GM23338 (cell line): ENCODE data around the gene FKBP6. TPM values are rescaled to one million over a fixed set of nuclear protein-coding genes. Genes with fewer than 3 reads are reported as not detected.

Experiments used
- CREB1 ChIP-seq: fragments of 250-450 bp; sonication (Bioruptor Pico); IDR thresholded peaks from 2 replicates; pipeline ENCODE4 v1.5.0; 2020; ENCODE audit warnings: low read depth, mild to moderate bottlenecking, moderate library complexity
- EZH2 ChIP-seq: fragments of 200-600 bp; sonication (generic); IDR thresholded peaks from one replicate; pipeline ENCODE4 v1.8.0; 2017; ENCODE audit warnings: antibody characterized with exemption, mild to moderate bottlenecking, low read depth; ENCODE audit not compliant: unreplicated experiment
- NANOG ChIP-seq: IDR thresholded peaks from 2 replicates; pipeline ENCODE4 v1.6.1; 2016; ENCODE audit warnings: antibody characterized with exemption, borderline replicate concordance
- REST ChIP-seq: IDR thresholded peaks from one replicate; pipeline ENCODE4 v1.6.1; 2018; ENCODE audit warnings: antibody characterized with exemption; ENCODE audit not compliant: unreplicated experiment
- STAT1 ChIP-seq: IDR thresholded peaks from one replicate; pipeline ENCODE4 v1.6.1; 2016; ENCODE audit warnings: antibody characterized with exemption; ENCODE audit not compliant: unreplicated experiment
- ZNF114 ChIP-seq: fragments of 250-450 bp; sonication (Bioruptor Pico); IDR thresholded peaks from 2 replicates; pipeline ENCODE4 v1.5.0; 2020; ENCODE audit warnings: mild to moderate bottlenecking, moderate library complexity
- ZNF331 ChIP-seq: fragments of 250-450 bp; sonication (Bioruptor Pico); IDR thresholded peaks from 2 replicates; pipeline ENCODE4 v1.5.0; 2020; ENCODE audit warnings: low read depth, mild to moderate bottlenecking, moderate library complexity
- ZNF462 ChIP-seq: fragments of 250-450 bp; sonication (Bioruptor Pico); IDR thresholded peaks from 2 replicates; pipeline ENCODE4 v1.5.0; 2020; ENCODE audit warnings: mild to moderate bottlenecking, moderate library complexity
- polyA plus RNA-seq: library from polyadenylated mRNA; unstranded; fragments of >200 nt; fragmentation: Nextera tagmentation; extraction: Ambion mirVana; gene quantifications from 2 replicates; pipeline ENCODE4 v1.2.1, GENCODE V29; 2016
- total RNA-seq: library from RNA; depleted of rRNA; stranded (reverse); fragments of >200 nt; shearing (Covaris generic); gene quantifications from 2 replicates; pipeline ENCODE4 v1.2.3, GENCODE V29; 2014

The FKBP6 gene
- total and polyA plus RNA-seq, 2 experiments from 2014 or later: 0.15 TPM; not detected in 1

GRCh38 chr7:73328696-73329095 lies 735 bp downstream of the FKBP6 start (continued):
- no peak for TF ChIP-seq ZNF462
- TF ChIP-seq CREB1 (CRISPR knock-in tag): no peak
- no peak for TF ChIP-seq NANOG
- TF ChIP-seq ZNF331: no peak
- no peak for TF ChIP-seq EZH2
- no peak for TF ChIP-seq STAT1
- no peak for TF ChIP-seq REST
- TF ChIP-seq ZNF114 (CRISPR knock-in tag): no peak
